PC-3 (cell line): ENCODE data around the gene RABGAP1L. TPM values are rescaled to one million over a fixed set of nuclear protein-coding genes. Genes with fewer than 3 reads are reported as not detected.
"Not testable (repeated sequence)": the region's sequence is repeated elsewhere in the genome, so short reads cannot be mapped to it uniquely, and the experiment has no call there.

Experiments
- ATAC-seq: fragments of 200-7000 bp; cut with Tn5 transposase; 2 replicates; pipeline ENCODE4 v1.9.1; 2020; ENCODE audit warnings: mild to moderate bottlenecking, moderate library complexity
- BruUV-seq: library from RNA; stranded (reverse); fragments of 400-500 nt; replicated peaks from 2 replicates; lab custom pipeline; 2021; lab: Mats Ljungman, UMichigan
- CTCF ChIA-PET: fragments of 300-600 bp; sonication (Branson Sonifier 250); formaldehyde crosslinking; loops from one replicate; lab custom pipeline; 2022; ENCODE audit warnings: antibody characterized with exemption; lab: Charles Lee
- POLR2A ChIA-PET: fragments of 300-600 bp; sonication (Branson Sonifier 250); formaldehyde crosslinking; loops from one replicate; lab custom pipeline; 2022; ENCODE audit warnings: antibody characterized with exemption; ENCODE audit not compliant: unreplicated experiment; lab: Charles Lee
- DNase-seq: peaks from one replicate; pipeline ENCODE4 v3.0.0-alpha.2; 2015
- H2AFZ ChIP-seq: fragments of 300-600 bp; sonication (generic); 2 replicates; pipeline ENCODE4 v1.6.0; 2016; ENCODE audit warnings: antibody characterized with exemption, low read length
- H3F3A ChIP-seq: fragments of 300-600 bp; sonication (generic); one replicate; pipeline ENCODE4 v1.6.0; 2017; ENCODE audit warnings: antibody characterized with exemption, low read length, control low read depth, mild to moderate bottlenecking; ENCODE audit not compliant: unreplicated experiment
- H3K27ac ChIP-seq: fragments of 300-600 bp; sonication (generic); 2 replicates; pipeline ENCODE4 v1.5.1; 2016; ENCODE audit warnings: mild to moderate bottlenecking, low read length
- H3K27me3 ChIP-seq: fragments of 300-600 bp; sonication (generic); 2 replicates; pipeline ENCODE4 v1.6.1; 2016; ENCODE audit warnings: low read length, mixed read lengths
- H3K36me3 ChIP-seq: fragments of 300-600 bp; sonication (generic); 2 replicates; pipeline ENCODE4 v1.6.1; 2016; ENCODE audit warnings: low read depth, mixed run types, low read length, mixed read lengths
- H3K4me1 ChIP-seq: fragments of 300-600 bp; sonication (generic); 2 replicates; pipeline ENCODE4 v1.5.1; 2016; ENCODE audit warnings: low read length; ENCODE audit not compliant: insufficient read depth
- H3K4me2 ChIP-seq: fragments of 300-600 bp; sonication (generic); 2 replicates; pipeline ENCODE4 v1.6.0; 2016; ENCODE audit warnings: low read length
- H3K4me3 ChIP-seq: fragments of 300-600 bp; sonication (generic); 2 replicates; pipeline ENCODE4 v1.5.1; 2016; ENCODE audit warnings: mild to moderate bottlenecking, low read length, mixed read lengths
- H3K79me2 ChIP-seq: fragments of 300-600 bp; sonication (generic); 2 replicates; pipeline ENCODE4 v1.6.1; 2017; ENCODE audit warnings: low read length, mixed read lengths
- H3K9ac ChIP-seq: fragments of 300-600 bp; sonication (generic); 2 replicates; pipeline ENCODE4 v1.6.0; 2016; ENCODE audit warnings: mild to moderate bottlenecking, low read length
- H3K9me2 ChIP-seq: fragments of 300-600 bp; sonication (generic); replicated peaks from 2 replicates; pipeline ENCODE4 v1.6.1; 2016; ENCODE audit warnings: mixed run types, low read length, mixed read lengths
- H3K9me3 ChIP-seq: fragments of 300-600 bp; sonication (generic); 2 replicates; pipeline ENCODE4 v1.6.1; 2016; ENCODE audit warnings: low read length, mixed read lengths
- H4K20me1 ChIP-seq: fragments of 300-600 bp; sonication (generic); 2 replicates; pipeline ENCODE4 v1.6.1; 2016; ENCODE audit warnings: low read length, mixed read lengths
- CTCF ChIP-seq: fragments of 300-600 bp; sonication (generic); conservative IDR thresholded peaks from 2 replicates; pipeline ENCODE4 v1.5.1; 2017; ENCODE audit warnings: antibody characterized with exemption, low read depth, mild to moderate bottlenecking, low read length
- EZH2 ChIP-seq: fragments of 300-600 bp; sonication (generic); IDR thresholded peaks from one replicate; pipeline ENCODE4 v1.6.1; 2017; ENCODE audit warnings: antibody characterized with exemption, mild to moderate bottlenecking, low read length; ENCODE audit not compliant: unreplicated experiment
- EZH2phosphoT487 ChIP-seq: fragments of 300-600 bp; sonication (generic); IDR thresholded peaks from 2 replicates; pipeline ENCODE4 v1.6.1; 2018; ENCODE audit warnings: mild to moderate bottlenecking, antibody characterized with exemption, low read length, borderline replicate concordance
- intact Hi-C: fragments of 100-400 bp; cut with micrococcal nuclease; formaldehyde crosslinking; loops from 2 replicates; pipeline ENCODE4 v1.9.0; 2023
- total RNA-seq: library from RNA; depleted of rRNA; stranded (reverse); fragments of >200 nt; gene quantifications from 2 replicates; pipeline ENCODE4 v1.2.3, GENCODE V29; 2014

The RABGAP1L gene
- total RNA-seq, 1 experiment from 2014 or later = 24.4 TPM

DNA sequence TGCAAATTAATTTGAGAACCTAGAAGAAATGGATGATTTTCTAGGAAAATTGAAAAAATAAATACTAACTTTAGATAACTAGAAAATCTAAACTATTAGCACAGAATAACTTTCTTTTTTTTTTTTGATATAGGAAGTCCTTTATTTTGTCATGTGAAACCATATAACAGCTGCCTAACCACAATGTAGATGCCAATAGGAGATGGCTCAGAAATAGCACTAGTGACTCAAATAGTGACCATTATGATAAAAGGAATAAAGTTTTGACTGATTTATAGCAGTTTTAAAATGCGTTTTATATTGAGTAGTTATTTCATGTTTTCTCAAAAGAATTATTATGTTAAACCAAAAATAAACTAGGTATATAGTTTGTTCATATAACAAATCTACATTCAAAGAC, 682.4 kb downstream of the RABGAP1L start:
- H3K36me3 ChIP-seq = no peaks in the 10 kb centered on the region
- H3K4me1 ChIP-seq = no peaks in the 10 kb centered on the region
- H3K9me2 ChIP-seq = no peaks in the 10 kb centered on the region
- DNase-seq (no peak), ATAC-seq (no peak)
- ChIA-PET CTCF (interaction anchor here (0.7 kb wide), 1 partner anchor 284 kb away, joined by 11 read pairs; no protein-coding TSS in a partner anchor), POLR2A (no interaction called here)
- no peak overlapping the region for H3K4me2 ChIP-seq
- BruUV-seq = no TSS peak
- H3K4me3 ChIP-seq = no peak overlapping the region
- no peaks in the 10 kb centered on the region for H3F3A ChIP-seq
- H3K27ac ChIP-seq = no peak overlapping the region
- no peak overlapping the region for H3K9ac ChIP-seq
- H3K9me3 ChIP-seq = no peaks in the 10 kb centered on the region
- H3K27me3 ChIP-seq = no peaks in the 10 kb centered on the region
- H4K20me1 ChIP-seq = no peaks in the 10 kb centered on the region
- no peak overlapping the region for H2AFZ ChIP-seq
- intact Hi-C loops = no loop called here
- no peaks in the 10 kb centered on the region for H3K79me2 ChIP-seq
- TF ChIP-seq EZH2phosphoT487 = no peak
- no peak for TF ChIP-seq EZH2
- TF ChIP-seq CTCF = no peak

DNA sequence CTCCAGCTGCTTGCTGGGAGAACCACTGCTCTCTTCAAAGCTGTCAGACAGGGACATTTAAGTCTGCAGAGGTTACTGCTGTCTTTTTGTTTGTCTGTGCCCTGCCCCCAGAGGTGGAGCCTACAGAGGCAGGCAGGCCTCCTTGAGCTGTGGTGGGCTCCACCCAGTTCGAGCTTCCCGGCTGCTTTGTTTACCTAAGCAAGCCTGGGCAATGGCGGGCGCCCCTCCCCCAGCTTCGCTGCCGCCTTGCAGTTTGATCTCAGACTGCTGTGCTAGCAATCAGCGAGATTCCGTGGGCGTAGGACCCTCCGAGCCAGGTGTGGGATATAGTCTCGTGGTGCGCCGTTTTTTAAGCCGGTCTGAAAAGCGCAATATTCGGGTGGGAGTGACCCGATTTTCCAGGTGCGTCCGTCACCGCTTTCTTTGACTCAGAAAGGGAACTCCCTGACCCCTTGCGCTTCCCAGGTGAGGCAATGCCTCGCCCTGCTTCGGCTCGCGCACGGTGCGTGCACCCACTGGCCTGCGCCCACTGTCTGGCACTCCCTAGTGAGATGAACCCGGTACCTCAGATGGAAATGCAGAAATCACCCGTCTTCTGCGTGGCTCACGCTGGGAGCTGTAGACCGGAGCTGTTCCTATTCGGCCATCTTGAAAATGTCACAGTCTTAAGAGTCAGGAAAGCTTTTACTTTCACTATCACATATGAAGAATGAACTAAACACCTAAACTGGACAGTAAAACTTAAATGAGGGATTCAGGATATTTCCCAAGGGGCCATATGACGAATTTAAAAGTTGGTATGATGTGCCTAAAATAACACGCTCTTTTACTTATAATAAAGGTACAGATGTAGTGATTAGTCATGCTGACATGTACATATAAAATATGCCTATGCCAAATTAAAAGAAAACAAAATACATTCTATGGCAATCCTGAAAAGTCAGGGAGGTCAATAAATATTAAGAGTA, 689.6 kb downstream of the RABGAP1L start:
- H3F3A ChIP-seq, H4K20me1 ChIP-seq, H3K36me3 ChIP-seq, H3K79me2 ChIP-seq, BruUV-seq, DNase-seq, H3K27me3 ChIP-seq, CTCF ChIA-PET, POLR2A ChIA-PET, intact Hi-C loops, H2AFZ ChIP-seq, H3K4me2 ChIP-seq, H3K9me2 ChIP-seq, H3K4me3 ChIP-seq, H3K4me1 ChIP-seq, H3K27ac ChIP-seq, ATAC-seq, H3K9me3 ChIP-seq, H3K9ac ChIP-seq: not testable (repeated sequence)

- intact Hi-C loops = no loop called here
- Histone ChIP-seq H3K9ac (no peak overlapping the region), H3K27ac (no peak overlapping the region), H3K9me2 (no peaks in the 10 kb centered on the region), H3K79me2 (no peaks in the 10 kb centered on the region), H3F3A (no peaks in the 10 kb centered on the region), H3K27me3 (no peaks in the 10 kb centered on the region), H3K9me3 (no peaks in the 10 kb centered on the region), H4K20me1 (no peaks in the 10 kb centered on the region), H2AFZ (no peak overlapping the region), H3K4me3 (no peak overlapping the region), H3K36me3 (no peaks in the 10 kb centered on the region), H3K4me2 (no peak overlapping the region), H3K4me1 (no peaks in the 10 kb centered on the region)
- TF ChIP-seq CTCF (no peak), EZH2phosphoT487 (no peak), EZH2 (no peak)
- DNase-seq (no peak), ATAC-seq (no peak)
- ChIA-PET POLR2A (interaction anchor here (0.5 kb wide), 1 partner anchor 698 kb away, joined by 5 read pairs; no protein-coding TSS in a partner anchor), CTCF (no interaction called here)
- no TSS peak for BruUV-seq
These were observed 691.4 kb downstream of the RABGAP1L start for GRCh38 chr1:174850726-174851125.
